HEK293 (cell line): ENCODE data around the gene LPIN1.

ENCODE experiments used
- CTCF ChIA-PET: fragments of 350-600 bp; formaldehyde crosslinking; extraction: SDS; loops from one replicate; lab custom pipeline; 2021; ENCODE audit warnings: antibody characterized with exemption; lab: Yijun Ruan, JAX
- POLR2A ChIA-PET: fragments of 300-600 bp; formaldehyde crosslinking; extraction: SDS; loops from one replicate; lab custom pipeline; 2020; ENCODE audit warnings: antibody characterized with exemption, inconsistent platforms; lab: Yijun Ruan, JAX
- H3K27ac ChIP-seq: fragments of 200-500 bp; sonication (Bioruptor generic); 2 replicates; pipeline ENCODE4 v1.5.1; 2014; ENCODE audit warnings: low read depth, low read length, control low read depth, inconsistent platforms; ENCODE audit errors: extremely low read depth
- H3K36me3 ChIP-seq, 2 experiments: fragments of 200-500 bp in 1 of 2; sonication (Bioruptor generic) in 1 of 2; 1 replicate in 1 of 2; 2 replicates in 1 of 2; pipeline ENCODE4 v1.5.1; 2014 to 2017; ENCODE audit warnings: inconsistent platforms in 2 of 2, low read length in 2 of 2; ENCODE audit not compliant: control insufficient read depth in 2 of 2, insufficient read depth in 1 of 2
- H3K4me1 ChIP-seq: fragments of 200-500 bp; sonication (Bioruptor generic); 2 replicates; pipeline ENCODE4 v1.5.1; 2014; ENCODE audit warnings: mild to moderate bottlenecking, low read length, inconsistent platforms; ENCODE audit not compliant: control insufficient read depth, insufficient read depth
- H3K4me3 ChIP-seq: 2 replicates; pipeline ENCODE4 v1.5.1; 2011; ENCODE audit warnings: low read depth, mild to moderate bottlenecking, control low read depth, low read length, moderate library complexity
- H3K9me3 ChIP-seq: fragments of 200-500 bp; sonication (Bioruptor generic); 2 replicates; pipeline ENCODE4 v1.5.1; 2014; ENCODE audit warnings: low read depth, low read length, inconsistent platforms; ENCODE audit not compliant: control insufficient read depth, insufficient read depth
- BCL11B ChIP-seq: fragments of 450-650 bp; formaldehyde crosslinking; IDR thresholded peaks from 2 replicates; pipeline ENCODE4 v1.5.1; 2016; ENCODE audit warnings: low read depth, missing biosample characterization, missing genetic modification characterization
- GLIS2 ChIP-seq: fragments of 450-650 bp; formaldehyde crosslinking; IDR thresholded peaks from 2 replicates; pipeline ENCODE4 v1.5.1; 2016; ENCODE audit warnings: missing biosample characterization, missing genetic modification characterization
- HOXA7 ChIP-seq: sonication (generic); formaldehyde crosslinking; IDR thresholded peaks from 2 replicates; pipeline ENCODE4 v1.8.1; 2022; ENCODE audit warnings: missing genetic modification reagents, borderline replicate concordance
- KLF7 ChIP-seq: fragments of 450-650 bp; formaldehyde crosslinking; IDR thresholded peaks from 2 replicates; pipeline ENCODE4 v1.5.1; 2016; ENCODE audit warnings: missing biosample characterization, missing genetic modification characterization, borderline replicate concordance
- PRDM10 ChIP-seq: fragments of 450-650 bp; formaldehyde crosslinking; IDR thresholded peaks from 2 replicates; pipeline ENCODE4 v1.5.1; 2016; ENCODE audit warnings: missing biosample characterization, missing genetic modification characterization
- YY2 ChIP-seq: fragments of 450-650 bp; formaldehyde crosslinking; IDR thresholded peaks from 2 replicates; pipeline ENCODE4 v1.5.1; 2016; ENCODE audit warnings: missing biosample characterization, missing genetic modification characterization
- ZFP41 ChIP-seq: fragments of 450-650 bp; formaldehyde crosslinking; IDR thresholded peaks from 2 replicates; pipeline ENCODE4 v1.5.1; 2016; ENCODE audit warnings: missing biosample characterization, missing genetic modification characterization, borderline replicate concordance
- ZNF184 ChIP-seq: fragments of 450-650 bp; IDR thresholded peaks from 2 replicates; pipeline ENCODE4 v1.5.1; 2018; ENCODE audit warnings: missing biosample characterization, mild to moderate bottlenecking, missing genetic modification characterization
- ZNF19 ChIP-seq: fragments of 450-650 bp; formaldehyde crosslinking; IDR thresholded peaks from 2 replicates; pipeline ENCODE4; 2016; ENCODE audit warnings: missing biosample characterization, missing genetic modification characterization, low read depth
- ZNF211 ChIP-seq: fragments of 450-650 bp; formaldehyde crosslinking; IDR thresholded peaks from 2 replicates; pipeline ENCODE4 v1.5.1; 2016; ENCODE audit warnings: low read depth, missing biosample characterization, missing genetic modification characterization
- ZNF311 ChIP-seq: fragments of 450-650 bp; formaldehyde crosslinking; IDR thresholded peaks from 2 replicates; pipeline ENCODE4 v1.5.1; 2017; ENCODE audit warnings: missing biosample characterization, missing genetic modification characterization, borderline replicate concordance
- ZNF341 ChIP-seq: fragments of 450-650 bp; formaldehyde crosslinking; IDR thresholded peaks from 2 replicates; pipeline ENCODE4; 2016; ENCODE audit warnings: low read depth, missing biosample characterization, missing genetic modification characterization
- ZNF350 ChIP-seq: fragments of 450-650 bp; formaldehyde crosslinking; IDR thresholded peaks from 2 replicates; pipeline ENCODE4 v1.5.0; 2017; ENCODE audit warnings: missing biosample characterization, mild to moderate bottlenecking, missing genetic modification characterization
- ZNF585B ChIP-seq: fragments of 450-650 bp; formaldehyde crosslinking; IDR thresholded peaks from 2 replicates; pipeline ENCODE4 v1.5.1; 2016; ENCODE audit warnings: missing biosample characterization, missing genetic modification characterization
- ZNF621 ChIP-seq: fragments of 450-650 bp; formaldehyde crosslinking; IDR thresholded peaks from 2 replicates; pipeline ENCODE4 v1.5.1; 2017; ENCODE audit warnings: missing biosample characterization, missing genetic modification characterization
- ZNF629 ChIP-seq: fragments of 450-650 bp; formaldehyde crosslinking; IDR thresholded peaks from 2 replicates; pipeline ENCODE4 v1.5.1; 2017; ENCODE audit warnings: missing biosample characterization, missing genetic modification characterization
- ZNF658 ChIP-seq: fragments of 450-650 bp; formaldehyde crosslinking; IDR thresholded peaks from 2 replicates; pipeline ENCODE4; 2016; ENCODE audit warnings: missing biosample characterization, missing genetic modification characterization
- ZNF660 ChIP-seq: fragments of 450-650 bp; IDR thresholded peaks from 2 replicates; pipeline ENCODE4 v1.5.1; 2018; ENCODE audit warnings: missing biosample characterization, mild to moderate bottlenecking, missing genetic modification characterization
- ZNF701 ChIP-seq: fragments of 450-650 bp; formaldehyde crosslinking; IDR thresholded peaks from 2 replicates; pipeline ENCODE4 v1.5.1; 2016; ENCODE audit warnings: missing biosample characterization, missing genetic modification characterization

LPIN1 gene

GRCh38 chr2:11754700-11755015 lies 8.2 kb downstream of the LPIN1 start:
- TF ChIP-seq ZNF341 (tag by site-specific recombination) (no peak), ZNF19 (tag by site-specific recombination) (no peak), ZNF350 (tag by site-specific recombination) (no peak), YY2 (no peak), ZNF629 (no peak), HOXA7 (CRISPR knock-in tag) (no peak), ZNF658 (tag by site-specific recombination) (no peak)
- H3K4me1 ChIP-seq, result peaks cover 26% of the 10 kb centered on the region
- H3K4me3 ChIP-seq, result no peak overlapping the region
- H3K9me3 ChIP-seq, result no peaks in the 10 kb centered on the region
- CTCF ChIA-PET, result interaction anchor here (0.6 to 5.8 kb wide), 7 partner anchors 10 to 292 kb away, joined by 3 to 23 read pairs (median 4); no protein-coding TSS in a partner anchor
- POLR2A ChIA-PET, result interaction anchor here (0.7 to 1.2 kb wide), 2 partner anchors 13 to 29 kb away, joined by 4 read pairs; no protein-coding TSS in a partner anchor
- H3K36me3 ChIP-seq, result no peaks in the 10 kb centered on the region
- H3K27ac ChIP-seq, result no peak overlapping the region; the same call in 1 of the 2 replicates

GRCh38 chr2:11757101-11757500 lies 10.7 kb downstream of the LPIN1 start:
- Histone ChIP-seq H3K27ac (no peak overlapping the region), H3K4me1 (peaks cover 16% of the 10 kb centered on the region), H3K36me3 (no peaks in the 10 kb centered on the region), H3K4me3 (no peak overlapping the region), H3K9me3 (no peaks in the 10 kb centered on the region)
- TF ChIP-seq ZNF311 (tag by site-specific recombination) (no peak), BCL11B (tag by site-specific recombination) (no peak), KLF7 (no peak), ZNF211 (no peak), ZFP41 (tag by site-specific recombination) (no peak), ZNF660 (tag by site-specific recombination) (no peak), ZNF184 (tag by site-specific recombination) (no peak), ZNF621 (tag by site-specific recombination) (no peak), ZNF585B (no peak)
- POLR2A ChIA-PET, result no interaction called here
- CTCF ChIA-PET, result interaction anchor here (0.7 to 1.5 kb wide), 7 partner anchors 18 to 69 kb away, joined by 3 to 7 read pairs (median 3); no protein-coding TSS in a partner anchor

- POLR2A ChIA-PET, result interaction anchor here (0.7 kb wide), 1 partner anchor 71 kb away, joined by 7 read pairs; no protein-coding TSS in a partner anchor
- Histone ChIP-seq H3K4me1 (peaks cover 14% of the 10 kb centered on the region), H3K27ac (no peak overlapping the region)
- no peak for TF ChIP-seq ZNF701 (tag by site-specific recombination)
- TF ChIP-seq GLIS2 (tag by site-specific recombination), result no peak
- TF ChIP-seq PRDM10 (tag by site-specific recombination), result no peak
- TF ChIP-seq, all 188 proteins: peak for 0
- Histone ChIP-seq H3K4me3 (no peak overlapping the region), H3K9me3 (no peaks in the 10 kb centered on the region), H3K36me3 (no peaks in the 10 kb centered on the region)
- CTCF ChIA-PET, result interaction anchor here (0.8 to 1.4 kb wide), 5 partner anchors 11 to 65 kb away, joined by 3 read pairs; no protein-coding TSS in a partner anchor
Observed at GRCh38 chr2:11758187-11758586, 11.8 kb downstream of the LPIN1 start.
